ELF-1 (cell line): Measurements from ENCODE around the gene GP1BA.

ENCODE experiments used
- DNase-seq: peaks from one replicate; pipeline ENCODE4 v3.0.0-alpha.2; 2016; ENCODE audit warnings: low read depth, low spot score

Gene GP1BA

GRCh38 chr17:4973256-4974114 is 41.4 kb downstream of the GP1BA start:
- DNase-seq: no peak

GRCh38 chr17:4974115-4974670 is 42.1 kb downstream of the GP1BA start:
- DNase-seq: no peak

GRCh38 chr17:4978726-4979125 is 46.6 kb downstream of the GP1BA start:
- DNase-seq: no peak

GRCh38 chr17:4980644-4981216 is 48.7 kb downstream of the GP1BA start:
- peak; percentile 70 for DNase-seq

GRCh38 chr17:4982305-4982704 is 50.2 kb downstream of the GP1BA start:
- DNase-seq: no peak
